ENCODE data around the gene SLIT1.

The SLIT1 gene

GRCh38 chr10:97210543-97210960 lies 24.8 kb upstream of the SLIT1 start:
- Histone ChIP-seq H3K27ac (no peak overlapping the region), H3K27me3 (peaks cover 0 to 16% of the 10 kb centered on the region in 2 donors), H3K4me3 (no peak overlapping the region), H3K36me3 (no peaks in the 10 kb centered on the region), H3K4me1 (no peaks in the 10 kb centered on the region), H3K9me3 (no peaks in the 10 kb centered on the region)
- DNase-seq = peak in 1 of 2 donors; percentile 63
- TF ChIP-seq CTCF (IDR thresholded peaks at IDR 0.05) = peak; percentile 90 to 98
- intact Hi-C loops (cut with DNase I; ENCODE audit: low total_unique reads) = loop anchor here (10.0 kb wide), 1 partner anchor 136 kb away; no protein-coding TSS in a partner anchor

DNA sequence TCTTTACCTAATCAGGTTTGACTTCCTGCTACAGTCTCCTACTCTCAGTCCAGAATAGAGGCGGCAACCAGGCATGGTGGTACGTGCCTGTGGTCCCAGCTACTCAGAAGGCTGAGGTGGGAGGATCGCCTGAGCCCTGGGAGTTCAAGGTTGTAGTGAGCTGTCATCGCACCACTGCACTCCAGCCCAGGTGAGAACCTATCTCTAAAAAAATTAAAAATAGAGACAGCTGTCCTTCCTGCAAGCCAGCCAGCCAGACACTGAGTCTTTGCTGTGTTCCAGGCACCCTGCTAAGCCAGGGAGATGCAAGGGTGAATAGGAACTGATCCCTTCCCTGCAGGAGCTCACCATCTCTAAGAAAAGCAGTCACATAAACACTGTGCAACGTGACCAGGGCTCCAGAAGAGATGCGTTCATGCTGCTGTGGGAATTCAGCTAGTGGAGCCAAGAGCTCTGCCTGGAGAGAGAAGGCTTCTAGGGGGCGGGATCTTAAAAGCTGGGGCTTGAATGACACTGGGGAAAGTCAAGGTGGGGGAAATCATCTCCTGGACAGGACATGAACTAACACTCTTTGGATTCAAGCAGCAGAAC lies 22.1 kb upstream of the SLIT1 start:
- Histone ChIP-seq H3K4me3 (no peak overlapping the region), H3K4me1 (no peaks in the 10 kb centered on the region), H3K9me3 (no peaks in the 10 kb centered on the region), H3K27ac (no peak overlapping the region), H3K27me3 (peaks cover 0 to 27% of the 10 kb centered on the region in 2 donors), H3K36me3 (no peaks in the 10 kb centered on the region)
- no peak for TF ChIP-seq CTCF (IDR thresholded peaks at IDR 0.05)
- DNase-seq = no peak
- intact Hi-C loops (cut with DNase I; ENCODE audit: low total_unique reads) = no loop called here

DNA sequence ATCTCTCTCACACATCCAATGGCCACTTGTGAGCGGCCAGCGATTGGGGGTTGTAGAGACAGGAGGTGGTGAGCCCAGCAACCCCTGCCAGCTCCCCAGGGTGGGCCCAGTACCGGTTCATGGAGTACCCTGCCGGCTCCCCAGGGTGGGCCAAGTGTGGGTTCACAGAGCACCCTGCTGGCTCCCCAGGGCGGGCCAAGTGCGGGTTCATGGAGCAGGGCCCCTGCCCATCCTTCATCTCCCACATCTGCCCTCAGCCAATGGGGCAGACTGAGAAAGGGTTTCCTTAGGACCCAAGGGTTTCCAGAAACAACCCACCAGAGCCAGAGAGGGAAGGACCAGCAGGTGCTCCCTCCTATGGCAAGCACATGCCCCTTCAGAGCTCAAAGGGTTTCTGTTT lies 21.4 kb upstream of the SLIT1 start:
- DNase-seq = no peak
- H3K9me3 ChIP-seq = no peaks in the 10 kb centered on the region
- no peak overlapping the region for H3K4me3 ChIP-seq
- no peak for TF ChIP-seq CTCF (IDR thresholded peaks at IDR 0.05)
- no peaks in the 10 kb centered on the region for H3K4me1 ChIP-seq
- intact Hi-C loops (cut with DNase I; ENCODE audit: low total_unique reads) = no loop called here
- peaks cover 0 to 27% of the 10 kb centered on the region in 2 donors for H3K27me3 ChIP-seq
- H3K36me3 ChIP-seq = no peaks in the 10 kb centered on the region
- no peak overlapping the region for H3K27ac ChIP-seq

- no peak for TF ChIP-seq CTCF (IDR thresholded peaks at IDR 0.05)
- Histone ChIP-seq H3K27me3 (peaks cover 0 to 30% of the 10 kb centered on the region in 2 donors), H3K9me3 (no peaks in the 10 kb centered on the region), H3K4me1 (no peaks in the 10 kb centered on the region), H3K36me3 (no peaks in the 10 kb centered on the region), H3K4me3 (no peak overlapping the region), H3K27ac (no peak overlapping the region)
- DNase-seq = no peak
- intact Hi-C loops (cut with DNase I; ENCODE audit: low total_unique reads) = no loop called here
These were observed 19.3 kb upstream of the SLIT1 start for GRCh38 chr10:97204826-97205679.

DNA sequence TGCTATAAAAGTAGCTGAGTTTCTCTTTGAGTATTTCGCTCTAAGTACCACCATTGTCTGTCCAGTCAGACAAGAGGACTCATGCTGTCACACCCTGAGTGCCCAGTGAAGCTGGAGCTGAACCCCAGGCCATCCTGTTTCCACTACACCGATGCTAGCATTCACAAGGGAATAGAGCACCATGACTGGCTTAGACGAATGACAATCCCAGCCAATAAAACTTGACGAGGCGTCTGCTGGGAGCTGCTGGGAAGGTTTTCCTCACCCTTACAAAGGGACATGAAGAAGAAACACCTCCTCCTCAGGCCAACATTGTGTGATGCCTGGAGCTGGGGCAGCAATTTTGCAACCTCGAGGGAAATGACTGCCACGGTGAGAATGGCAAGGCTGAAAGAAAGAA lies 17.5 kb upstream of the SLIT1 start:
- H3K4me1 ChIP-seq = no peaks in the 10 kb centered on the region
- no peaks in the 10 kb centered on the region for H3K36me3 ChIP-seq
- no peak overlapping the region for H3K4me3 ChIP-seq
- DNase-seq = no peak
- no peaks in the 10 kb centered on the region for H3K9me3 ChIP-seq
- no peak for TF ChIP-seq CTCF (IDR thresholded peaks at IDR 0.05)
- intact Hi-C loops (cut with DNase I; ENCODE audit: low total_unique reads) = no loop called here
- peaks cover 0 to 38% of the 10 kb centered on the region in 2 donors for H3K27me3 ChIP-seq
- H3K27ac ChIP-seq = no peak overlapping the region
